T-helper 17 cell (primary cell): ENCODE measurements around the gene TMEM63C. TPM values are rescaled to one million over a fixed set of nuclear protein-coding genes. Genes with fewer than 3 reads are reported as not detected.

Experiments used
- ATAC-seq: fragments of 150-1000 bp; cut with Tn5 transposase; 2 replicates; pipeline ENCODE4 v1.10.0; 2021; ENCODE audit warnings: mild to moderate bottlenecking, moderate library complexity
- DNase-seq, 3 donors: peaks; one replicate each; pipeline versions ENCODE4 v3.0.0 to v3.0.0-alpha.2; 2020 to 2021
- H3K9me3 ChIP-seq: one replicate; pipeline ENCODE4 v1.7.0; 2013; ENCODE audit warnings: low read length, mild to moderate bottlenecking; ENCODE audit not compliant: control insufficient read depth, poor library complexity, severe bottlenecking
- H3K27ac Mint-ChIP-seq: one replicate; pipeline ENCODE4 v1.8.0; 2022; ENCODE audit warnings: mild to moderate bottlenecking, moderate library complexity, mixed read lengths
- H3K27me3 Mint-ChIP-seq: one replicate; pipeline ENCODE4 v1.8.0; 2022; ENCODE audit warnings: mixed read lengths
- H3K36me3 Mint-ChIP-seq: one replicate; pipeline ENCODE4 v1.8.0; 2022; ENCODE audit warnings: low read depth, mixed read lengths
- H3K4me1 Mint-ChIP-seq: one replicate; pipeline ENCODE4 v1.8.0; 2022; ENCODE audit warnings: mild to moderate bottlenecking, mixed read lengths
- H3K4me3 Mint-ChIP-seq: one replicate; pipeline ENCODE4 v1.8.0; 2022; ENCODE audit warnings: mild to moderate bottlenecking, moderate library complexity, mixed read lengths
- total RNA-seq, 4 donors: library from RNA in 2 of 4; stranded (reverse) in 2 of 4; gene quantifications; one replicate each; pipeline ENCODE4 v1.2.3 and lab custom pipeline; 2022 to 2026

TMEM63C gene, protein sequence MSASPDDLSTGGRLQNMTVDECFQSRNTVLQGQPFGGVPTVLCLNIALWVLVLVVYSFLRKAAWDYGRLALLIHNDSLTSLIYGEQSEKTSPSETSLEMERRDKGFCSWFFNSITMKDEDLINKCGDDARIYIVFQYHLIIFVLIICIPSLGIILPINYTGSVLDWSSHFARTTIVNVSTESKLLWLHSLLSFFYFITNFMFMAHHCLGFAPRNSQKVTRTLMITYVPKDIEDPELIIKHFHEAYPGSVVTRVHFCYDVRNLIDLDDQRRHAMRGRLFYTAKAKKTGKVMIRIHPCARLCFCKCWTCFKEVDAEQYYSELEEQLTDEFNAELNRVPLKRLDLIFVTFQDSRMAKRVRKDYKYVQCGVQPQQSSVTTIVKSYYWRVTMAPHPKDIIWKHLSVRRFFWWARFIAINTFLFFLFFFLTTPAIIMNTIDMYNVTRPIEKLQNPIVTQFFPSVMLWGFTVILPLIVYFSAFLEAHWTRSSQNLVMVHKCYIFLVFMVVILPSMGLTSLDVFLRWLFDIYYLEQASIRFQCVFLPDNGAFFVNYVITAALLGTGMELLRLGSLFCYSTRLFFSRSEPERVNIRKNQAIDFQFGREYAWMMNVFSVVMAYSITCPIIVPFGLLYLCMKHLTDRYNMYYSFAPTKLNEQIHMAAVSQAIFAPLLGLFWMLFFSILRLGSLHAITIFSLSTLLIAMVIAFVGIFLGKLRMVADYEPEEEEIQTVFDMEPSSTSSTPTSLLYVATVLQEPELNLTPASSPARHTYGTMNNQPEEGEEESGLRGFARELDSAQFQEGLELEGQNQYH
- 1 to 10 TPM in 1 of 2 donors, under 1 TPM in 1; 0.65 to 1.1 TPM for total RNA-seq
- 0.53 to 0.93 reads per million in 2 donors for total RNA-seq (lab: John Stamatoyannopoulos, UW)

DNA sequence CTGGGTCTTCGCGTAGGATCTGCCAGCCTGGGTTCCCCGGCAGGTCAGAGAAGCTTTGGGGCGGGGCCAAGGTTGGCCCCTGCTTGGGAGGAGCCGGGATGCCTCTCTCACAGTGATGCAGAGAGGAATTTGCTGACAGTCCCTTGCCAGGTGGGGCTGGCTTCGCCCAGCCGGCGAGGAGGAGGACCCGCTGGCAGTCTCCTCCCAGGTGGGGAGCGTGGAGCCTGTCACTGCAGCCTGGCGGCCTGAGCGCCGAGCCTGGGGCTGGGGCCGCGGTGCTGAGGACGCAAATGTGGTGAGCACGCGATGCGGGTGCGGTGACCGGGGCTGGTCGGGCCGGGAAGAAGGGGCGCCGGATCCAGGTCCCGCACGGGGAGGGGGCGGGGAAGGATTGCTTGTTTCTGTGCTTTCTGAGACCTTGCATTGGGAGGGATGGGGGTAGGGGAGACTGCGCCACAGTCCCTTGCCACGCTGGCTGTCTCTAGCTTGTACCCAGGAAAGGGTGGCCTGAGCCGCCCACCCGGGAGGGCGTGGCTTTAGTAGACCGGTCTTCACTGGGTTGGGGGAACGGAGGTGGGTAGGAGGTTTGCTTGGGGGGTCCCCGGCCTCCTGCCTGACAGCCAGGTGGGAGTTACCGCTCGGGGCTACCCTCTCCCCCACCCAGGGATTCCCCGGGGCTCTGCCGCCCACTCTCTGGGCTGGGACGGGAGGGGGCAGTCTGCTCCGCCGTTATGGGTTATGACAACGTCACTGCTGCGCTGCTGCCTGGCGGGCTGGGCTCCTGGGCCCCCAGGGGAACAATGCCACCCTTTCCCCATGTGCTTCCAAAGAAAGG is at the start of gene TMEM63C:
Gene TMEM63C, plus strand, starts transcription at position 196 of the 835 bp plus-strand sequence. CDS start 37,016 bp downstream, outside the sequence.
- Mint-ChIP-seq H3K36me3 (no peaks in the 10 kb centered on the region), H3K4me3 (peak within 1 kb of the TSS; percentile 81), H3K4me1 (peaks cover 7% of the 10 kb centered on the region), H3K27ac (peak within 1 kb of the TSS; percentile 72), H3K27me3 (peaks cover 17% of the 10 kb centered on the region)
- ATAC-seq = peak; percentile 93
- no peaks in the 10 kb centered on the region for H3K9me3 ChIP-seq
- peak; percentile 23 to 29 (median 27) for DNase-seq

GRCh38 chr14:77131871-77132486 is 49.6 kb upstream of the TMEM63C start:
- no peak overlapping the region for H3K27ac Mint-ChIP-seq

GRCh38 chr14:77133720-77134338 is 47.8 kb upstream of the TMEM63C start:
- peak in 2 of 3 donors; percentile 30 to 61 for DNase-seq
- Mint-ChIP-seq H3K27ac (no peak overlapping the region), H3K4me1 (peaks cover 6% of the 10 kb centered on the region), H3K36me3 (peaks cover 4% of the 10 kb centered on the region), H3K27me3 (peaks cover 78% of the 10 kb centered on the region), H3K4me3 (no peak overlapping the region)
- ATAC-seq = peak; percentile 92
- no peaks in the 10 kb centered on the region for H3K9me3 ChIP-seq

More at GRCh38 chr14:77131871-77132486, 49.6 kb upstream of the TMEM63C start:
- Mint-ChIP-seq H3K36me3 (peaks cover 2% of the 10 kb centered on the region), H3K4me3 (no peak overlapping the region), H3K27me3 (peaks cover 75% of the 10 kb centered on the region), H3K4me1 (peaks cover 5% of the 10 kb centered on the region)
- DNase-seq = no peak
- no peak for ATAC-seq
- no peaks in the 10 kb centered on the region for H3K9me3 ChIP-seq

DNA sequence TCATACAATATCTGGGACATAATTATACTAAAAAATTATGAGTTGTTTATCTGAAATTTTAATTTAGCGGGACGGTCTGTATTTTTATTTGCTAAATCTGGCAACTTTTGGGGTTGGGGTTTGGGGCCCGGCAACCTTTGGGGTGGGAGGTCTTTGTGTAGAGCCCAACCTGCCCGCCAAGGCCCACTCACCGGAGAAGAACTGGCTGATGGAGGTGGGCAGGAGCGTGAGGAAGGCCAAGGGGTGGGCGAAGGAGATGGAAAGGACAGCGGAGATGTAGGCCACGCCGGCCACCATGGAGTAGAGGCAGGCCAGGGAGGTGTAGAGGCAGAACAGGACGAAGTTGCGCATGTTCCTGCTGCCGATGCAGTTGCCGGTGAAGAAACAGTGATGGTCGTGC is 42.6 kb upstream of the TMEM63C start:
- DNase-seq (no peak), ATAC-seq (no peak)
- Mint-ChIP-seq H3K27me3 (peaks cover 77% of the 10 kb centered on the region), H3K36me3 (peaks cover 9% of the 10 kb centered on the region), H3K4me3 (peak overlapping the region; percentile 81), H3K27ac (no peak overlapping the region), H3K4me1 (peaks cover 26% of the 10 kb centered on the region)
- no peaks in the 10 kb centered on the region for H3K9me3 ChIP-seq

DNA sequence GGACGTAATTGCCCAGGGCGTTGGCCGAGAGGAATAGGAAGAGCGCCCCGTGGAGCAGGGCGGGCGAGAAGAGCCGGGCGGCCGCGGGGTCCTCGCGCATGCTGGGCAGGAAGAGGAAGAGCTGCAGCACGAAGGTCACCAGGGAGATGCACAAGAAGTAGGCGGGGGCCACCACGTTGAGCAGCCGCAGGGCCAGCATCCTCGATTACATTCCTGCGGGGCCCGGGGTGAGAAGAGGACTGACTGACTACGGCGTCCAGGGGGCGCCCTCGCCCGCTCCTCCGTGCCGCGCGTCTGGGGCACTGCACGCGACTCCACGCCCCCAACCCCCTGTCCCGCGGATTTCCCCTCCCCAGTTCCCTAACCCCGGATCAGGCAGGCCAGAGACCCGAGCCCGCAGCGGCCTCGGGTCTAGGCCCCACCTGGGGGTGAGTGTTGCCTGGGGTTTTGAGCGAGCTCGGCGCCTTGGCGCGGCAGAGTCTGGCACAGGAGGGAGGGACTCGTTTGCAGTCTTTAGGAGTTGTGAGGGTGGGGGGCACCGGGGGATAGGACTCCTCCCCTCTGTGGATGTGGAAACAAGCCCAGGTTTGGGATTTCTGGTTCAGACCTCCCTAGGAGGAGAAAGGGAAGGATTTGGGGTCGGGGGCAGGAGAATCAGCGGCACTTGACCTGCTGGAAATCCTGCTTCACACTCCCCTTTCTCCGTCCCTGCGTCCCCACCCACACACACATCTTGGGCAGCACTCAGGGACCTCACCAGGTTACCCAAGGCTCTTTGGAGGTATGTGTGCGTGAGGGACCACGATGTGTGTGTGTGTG is 41.8 kb upstream of the TMEM63C start:
- no peaks in the 10 kb centered on the region for H3K9me3 ChIP-seq
- Mint-ChIP-seq H3K4me3 (peak overlapping the region; percentile 81), H3K27me3 (peaks cover 77% of the 10 kb centered on the region), H3K36me3 (peaks cover 9% of the 10 kb centered on the region), H3K4me1 (peaks cover 29% of the 10 kb centered on the region), H3K27ac (no peak overlapping the region)
- ATAC-seq (peak; percentile 75), DNase-seq (peak in 2 of 3 donors; percentile 23 to 24)

GRCh38 chr14:77140359-77141213 is 41.0 kb upstream of the TMEM63C start:
- no peaks in the 10 kb centered on the region for H3K9me3 ChIP-seq
- no peak overlapping the region for H3K27ac Mint-ChIP-seq
- peaks cover 9% of the 10 kb centered on the region for H3K36me3 Mint-ChIP-seq
- peaks cover 29% of the 10 kb centered on the region for H3K4me1 Mint-ChIP-seq
- no peak for ATAC-seq
- H3K4me3 Mint-ChIP-seq = peak overlapping the region; percentile 81
- peaks cover 78% of the 10 kb centered on the region for H3K27me3 Mint-ChIP-seq
- no peak for DNase-seq

DNA sequence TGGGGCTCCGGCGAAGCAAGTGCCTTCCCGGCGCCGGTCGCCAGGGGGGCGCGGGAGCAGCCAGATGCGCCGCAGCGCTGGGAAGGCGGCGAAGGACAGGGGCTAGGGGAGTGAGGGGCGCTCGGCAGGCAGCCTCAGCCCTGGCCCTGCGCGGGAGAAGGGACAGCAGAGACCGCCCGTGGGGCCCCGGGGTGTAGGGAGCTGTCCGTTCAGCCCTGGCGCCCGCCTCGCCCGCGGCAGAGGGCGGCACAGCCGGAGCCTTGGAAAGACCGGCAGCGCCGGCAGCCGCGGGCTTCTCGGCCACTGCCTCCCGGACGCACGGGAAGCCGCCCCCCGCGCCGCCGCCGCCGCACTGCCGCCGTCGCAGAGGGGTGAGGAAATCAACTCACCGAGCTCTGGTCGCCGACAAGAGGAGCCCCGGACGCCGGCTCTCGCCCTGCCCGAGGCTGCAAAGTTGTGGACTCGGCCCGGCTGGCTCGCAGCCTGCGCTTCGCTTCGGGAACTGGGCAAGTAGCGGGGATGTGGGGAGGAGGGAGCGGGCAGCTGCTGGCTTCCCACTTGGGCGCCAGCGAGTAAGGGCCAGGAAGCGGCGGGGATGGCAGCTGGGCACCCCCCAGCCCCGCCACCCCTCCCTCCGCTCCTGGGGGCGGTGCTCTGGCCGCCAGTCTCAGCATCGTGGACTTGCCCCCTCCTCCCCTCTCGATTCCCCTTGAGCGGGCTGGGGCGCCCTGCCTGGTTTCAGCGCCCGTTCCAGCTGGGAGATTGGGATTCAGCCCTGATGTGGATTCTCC is 40.2 kb upstream of the TMEM63C start, which contains the start of gene ZDHHC22:
Gene ZDHHC22, minus strand, starts transcription at position 578 of the 791 bp plus-strand sequence. CDS start 2,053 bp downstream, outside the sequence.
- H3K4me1 Mint-ChIP-seq = peaks cover 33% of the 10 kb centered on the region
- peak within 1 kb of the TSS; percentile 81 for H3K4me3 Mint-ChIP-seq
- ATAC-seq (peak; percentile 45), DNase-seq (no peak)
- peaks cover 82% of the 10 kb centered on the region for H3K27me3 Mint-ChIP-seq
- no peaks in the 10 kb centered on the region for H3K9me3 ChIP-seq
- peaks cover 9% of the 10 kb centered on the region for H3K36me3 Mint-ChIP-seq
- no peak within 1 kb of the TSS for H3K27ac Mint-ChIP-seq

GRCh38 chr14:77142005-77142800 is 39.4 kb upstream of the TMEM63C start:
- H3K27ac Mint-ChIP-seq = no peak overlapping the region
- no peaks in the 10 kb centered on the region for H3K9me3 ChIP-seq
- peaks cover 7% of the 10 kb centered on the region for H3K36me3 Mint-ChIP-seq
- H3K4me3 Mint-ChIP-seq = peak overlapping the region; percentile 73
- H3K27me3 Mint-ChIP-seq = peaks cover 82% of the 10 kb centered on the region
- peaks cover 33% of the 10 kb centered on the region for H3K4me1 Mint-ChIP-seq
- no peak for ATAC-seq
- no peak for DNase-seq

- Mint-ChIP-seq H3K27ac (no peak overlapping the region), H3K36me3 (peaks cover 7% of the 10 kb centered on the region), H3K27me3 (peaks cover 78% of the 10 kb centered on the region), H3K4me1 (peaks cover 33% of the 10 kb centered on the region), H3K4me3 (no peak overlapping the region)
- ATAC-seq (no peak), DNase-seq (no peak)
- no peaks in the 10 kb centered on the region for H3K9me3 ChIP-seq
Measured at GRCh38 chr14:77143071-77143470, 38.5 kb upstream of the TMEM63C start.
